Caco-2 (cell line): ENCODE data around the gene SAAL1. TPM values are rescaled to one million over a fixed set of nuclear protein-coding genes. Genes with fewer than 3 reads are reported as not detected.

Experiments used
- BruUV-seq: library from RNA; stranded (reverse); fragments of 400-500 nt; replicated peaks from 2 replicates; lab custom pipeline; 2021; lab: Mats Ljungman, UMichigan
- CTCF ChIA-PET: fragments of 300-600 bp; sonication (Branson Sonifier 250); formaldehyde crosslinking; loops from one replicate; lab custom pipeline; 2022; ENCODE audit warnings: antibody characterized with exemption; lab: Charles Lee
- POLR2A ChIA-PET: fragments of 300-600 bp; sonication (Branson Sonifier 250); formaldehyde crosslinking; loops from one replicate; lab custom pipeline; 2022; ENCODE audit warnings: antibody characterized with exemption; lab: Charles Lee
- DNase-seq, 2 experiments: peaks; one replicate each; pipeline versions ENCODE4 v3.0.0 to v3.0.0-alpha.2; 2020 to 2022
- H3K27me3 ChIP-seq: replicated peaks from 2 replicates; pipeline ENCODE4 v1.6.0; 2011; ENCODE audit warnings: low read length; ENCODE audit not compliant: control insufficient read depth, insufficient read depth
- H3K36me3 ChIP-seq: 2 replicates; pipeline ENCODE4 v1.5.1; 2011; ENCODE audit warnings: low read length; ENCODE audit not compliant: control insufficient read depth, insufficient read depth
- H3K4me1 ChIP-seq: fragments of 250-450 bp; sonication (Bioruptor Pico); 2 replicates; pipeline ENCODE4 v1.5.1; 2020; ENCODE audit warnings: mild to moderate bottlenecking
- H3K4me3 ChIP-seq: 2 replicates; pipeline ENCODE4 v1.5.1; 2011; ENCODE audit warnings: low read depth, mild to moderate bottlenecking, control low read depth, low read length
- H3K9me3 ChIP-seq: fragments of 250-450 bp; sonication (Bioruptor Pico); 2 replicates; pipeline ENCODE4 v1.5.1; 2020; ENCODE audit warnings: mild to moderate bottlenecking, moderate library complexity
- H3K27ac Mint-ChIP-seq: one replicate; pipeline ENCODE4 v1.8.0; 2022; ENCODE audit warnings: mixed read lengths; ENCODE audit not compliant: unreplicated experiment
- H3K27me3 Mint-ChIP-seq: one replicate; pipeline ENCODE4 v1.8.0; 2022; ENCODE audit warnings: mixed read lengths; ENCODE audit not compliant: insufficient read depth, unreplicated experiment
- H3K36me3 Mint-ChIP-seq: one replicate; pipeline ENCODE4 v1.8.0; 2022; ENCODE audit warnings: mild to moderate bottlenecking, mixed read lengths; ENCODE audit not compliant: insufficient read depth, unreplicated experiment
- H3K4me1 Mint-ChIP-seq: one replicate; pipeline ENCODE4 v1.8.0; 2022; ENCODE audit warnings: low read depth, mixed read lengths; ENCODE audit not compliant: unreplicated experiment
- H3K4me3 Mint-ChIP-seq: one replicate; pipeline ENCODE4 v1.8.0; 2022; ENCODE audit warnings: mild to moderate bottlenecking, moderate library complexity, mixed read lengths; ENCODE audit not compliant: unreplicated experiment
- H3K9me3 Mint-ChIP-seq: one replicate; pipeline ENCODE4 v1.8.0; 2022; ENCODE audit warnings: mixed read lengths; ENCODE audit not compliant: unreplicated experiment
- intact Hi-C: fragments of 100-400 bp; cut with micrococcal nuclease; formaldehyde crosslinking; loops from one replicate; pipeline ENCODE4 v1.10.0; 2022; ENCODE audit not compliant: unreplicated experiment
- total RNA-seq: library from RNA; stranded (reverse); gene quantifications from 2 replicates; pipeline ENCODE4 v1.2.3, GENCODE V29; 2022
- TF ChIP-seq, protein P1 (sequence below), 2 experiments: fragments of 200-600 bp in 1 of 2; IDR thresholded peaks; 1 replicate in 1 of 2; 2 replicates in 1 of 2; pipeline versions ENCODE4 v1.5.1 to v1.8.0; 2011 to 2022; ENCODE audit warnings: antibody characterized with exemption in 1 of 2, control low read depth in 1 of 2, inconsistent platforms in 1 of 2, low read depth in 1 of 2, low read length in 1 of 2, mild to moderate bottlenecking in 1 of 2, moderate library complexity in 1 of 2; ENCODE audit not compliant: insufficient read depth in 1 of 2, severe bottlenecking in 1 of 2, unreplicated experiment in 1 of 2

SAAL1 gene
- total RNA-seq, 1 experiment from 2014 or later, result 43.1 TPM

DNA sequence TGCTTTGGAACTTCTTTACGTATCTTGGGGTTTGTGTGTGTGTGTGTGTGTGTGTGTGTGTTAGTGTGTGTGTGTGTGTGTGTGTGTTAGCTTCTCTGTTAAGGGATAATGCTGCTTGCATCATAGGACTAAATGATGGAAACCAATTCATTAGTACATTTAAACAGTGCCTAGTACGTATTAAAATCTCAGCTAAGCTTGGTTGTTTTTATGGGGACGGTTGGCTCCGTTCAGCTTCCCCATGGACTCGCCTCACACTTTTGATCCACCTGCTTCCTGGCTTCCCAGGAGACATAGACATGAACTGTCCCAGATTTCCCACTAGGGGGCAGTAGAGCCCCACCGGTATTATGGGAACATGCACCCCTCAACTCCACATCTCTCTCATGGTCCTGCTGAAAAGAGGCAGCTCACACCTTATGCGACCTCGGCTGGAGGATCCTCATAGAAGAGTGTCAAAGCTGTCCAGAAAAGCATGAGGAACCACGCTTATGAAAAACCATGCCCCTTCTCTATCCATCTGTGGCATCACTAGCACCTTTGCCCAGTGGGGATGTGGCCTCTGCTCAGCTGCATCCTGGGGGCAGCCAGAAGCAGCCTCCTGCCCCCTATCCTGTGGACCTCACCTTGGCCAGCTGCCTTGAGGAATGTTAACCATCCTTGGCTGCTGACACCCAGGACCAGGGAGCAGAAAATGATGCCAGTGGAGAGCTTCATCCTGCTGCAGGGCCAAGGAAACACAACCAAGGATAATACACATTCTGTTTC lies 9.7 kb upstream of the SAAL1 start:
- H3K36me3 ChIP-seq, result no peaks in the 10 kb centered on the region
- H3K27ac Mint-ChIP-seq, result no peak overlapping the region
- BruUV-seq, result no TSS peak
- H3K4me1 ChIP-seq, result no peaks in the 10 kb centered on the region
- H3K4me3 ChIP-seq, result no peak overlapping the region
- no peaks in the 10 kb centered on the region for H3K36me3 Mint-ChIP-seq
- TF ChIP-seq, protein P1, sequence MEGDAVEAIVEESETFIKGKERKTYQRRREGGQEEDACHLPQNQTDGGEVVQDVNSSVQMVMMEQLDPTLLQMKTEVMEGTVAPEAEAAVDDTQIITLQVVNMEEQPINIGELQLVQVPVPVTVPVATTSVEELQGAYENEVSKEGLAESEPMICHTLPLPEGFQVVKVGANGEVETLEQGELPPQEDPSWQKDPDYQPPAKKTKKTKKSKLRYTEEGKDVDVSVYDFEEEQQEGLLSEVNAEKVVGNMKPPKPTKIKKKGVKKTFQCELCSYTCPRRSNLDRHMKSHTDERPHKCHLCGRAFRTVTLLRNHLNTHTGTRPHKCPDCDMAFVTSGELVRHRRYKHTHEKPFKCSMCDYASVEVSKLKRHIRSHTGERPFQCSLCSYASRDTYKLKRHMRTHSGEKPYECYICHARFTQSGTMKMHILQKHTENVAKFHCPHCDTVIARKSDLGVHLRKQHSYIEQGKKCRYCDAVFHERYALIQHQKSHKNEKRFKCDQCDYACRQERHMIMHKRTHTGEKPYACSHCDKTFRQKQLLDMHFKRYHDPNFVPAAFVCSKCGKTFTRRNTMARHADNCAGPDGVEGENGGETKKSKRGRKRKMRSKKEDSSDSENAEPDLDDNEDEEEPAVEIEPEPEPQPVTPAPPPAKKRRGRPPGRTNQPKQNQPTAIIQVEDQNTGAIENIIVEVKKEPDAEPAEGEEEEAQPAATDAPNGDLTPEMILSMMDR (IDR thresholded peaks at IDR 0.05; ENCODE audit: insufficient read depth in 1 of 2, low read depth in 1 of 2, low read length in 1 of 2, severe bottlenecking in 1 of 2, unreplicated experiment in 1 of 2), result peak; percentile 88 to 93
- no peaks in the 10 kb centered on the region for H3K4me1 Mint-ChIP-seq
- DNase-seq, result peak; percentile 77 to 80
- H3K4me3 Mint-ChIP-seq, result no peak overlapping the region
- peaks cover 17% of the 10 kb centered on the region for H3K27me3 Mint-ChIP-seq
- H3K27me3 ChIP-seq, result no peaks in the 10 kb centered on the region
- H3K9me3 ChIP-seq, result no peaks in the 10 kb centered on the region
- H3K9me3 Mint-ChIP-seq, result no peaks in the 10 kb centered on the region
- POLR2A ChIA-PET, result no interaction called here
- CTCF ChIA-PET, result interaction anchor here (0.6 to 2.3 kb wide), 24 partner anchors 9 to 915 kb away, joined by 3 to 34 read pairs (median 4); partner anchors contain the start of genes LDHA and SAAL1
- intact Hi-C loops, result loop anchor here (1.0 kb wide), 2 partner anchors 88 to 649 kb away; no protein-coding TSS in a partner anchor

DNA sequence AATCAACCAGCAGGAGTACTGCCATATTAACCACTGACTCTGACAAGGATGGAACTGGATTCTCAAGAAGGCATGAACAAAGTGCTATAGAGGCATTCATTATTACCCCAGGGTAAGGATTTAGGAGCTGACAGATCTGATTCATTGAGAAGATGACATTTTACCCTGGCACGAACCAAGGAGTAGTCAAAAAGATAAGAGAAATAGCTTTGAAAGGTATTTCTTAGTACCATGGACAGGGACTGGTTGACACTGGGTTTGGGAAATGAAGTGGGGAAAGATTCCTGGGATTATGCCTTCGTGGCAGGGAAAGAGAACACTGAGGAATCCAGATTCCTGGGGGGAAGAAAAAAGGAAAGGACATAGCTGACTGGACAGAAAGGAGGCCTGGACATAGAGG lies 5.1 kb upstream of the SAAL1 start:
- TF ChIP-seq, protein P1 (IDR thresholded peaks at IDR 0.05; ENCODE audit: insufficient read depth in 1 of 2, low read depth in 1 of 2, low read length in 1 of 2, severe bottlenecking in 1 of 2, unreplicated experiment in 1 of 2), result no peak
- POLR2A ChIA-PET, result no interaction called here
- Histone ChIP-seq H3K27me3 (no peaks in the 10 kb centered on the region), H3K36me3 (no peaks in the 10 kb centered on the region), H3K4me1 (no peaks in the 10 kb centered on the region), H3K9me3 (no peaks in the 10 kb centered on the region), H3K4me3 (no peak overlapping the region)
- Mint-ChIP-seq H3K27ac (no peak overlapping the region), H3K36me3 (no peaks in the 10 kb centered on the region), H3K27me3 (peaks cover 17% of the 10 kb centered on the region), H3K9me3 (no peaks in the 10 kb centered on the region), H3K4me3 (no peak overlapping the region), H3K4me1 (no peaks in the 10 kb centered on the region)
- CTCF ChIA-PET, result interaction anchor here (1.0 kb wide), 1 partner anchor 93 kb away, joined by 3 read pairs; no protein-coding TSS in a partner anchor
- intact Hi-C loops, result no loop called here
- no TSS peak for BruUV-seq
- DNase-seq, result no peak

DNA sequence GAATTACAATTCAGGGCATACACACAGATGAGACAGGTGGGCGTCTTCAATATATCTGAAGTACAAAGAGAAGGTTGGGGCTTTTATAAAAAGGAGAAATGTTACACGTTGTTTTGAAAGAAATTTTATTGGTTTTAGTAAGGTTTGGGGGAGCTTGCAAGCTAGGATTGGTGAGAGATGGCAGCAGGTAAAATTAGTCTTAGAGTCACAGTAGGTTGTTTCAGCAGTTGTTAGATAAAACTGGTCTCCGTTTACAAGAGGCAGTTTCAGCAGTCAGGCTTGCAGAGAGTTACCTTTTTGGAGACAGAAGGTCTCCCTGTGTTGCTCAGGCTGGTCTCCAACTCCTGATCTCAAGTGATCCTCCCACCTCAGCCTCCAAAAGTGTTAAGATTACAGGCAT lies 2.4 kb upstream of the SAAL1 start:
- no peaks in the 10 kb centered on the region for H3K27me3 ChIP-seq
- H3K4me3 Mint-ChIP-seq, result no peak overlapping the region
- H3K4me1 Mint-ChIP-seq, result peaks cover 6% of the 10 kb centered on the region
- TF ChIP-seq, protein P1 (IDR thresholded peaks at IDR 0.05; ENCODE audit: insufficient read depth in 1 of 2, low read depth in 1 of 2, low read length in 1 of 2, severe bottlenecking in 1 of 2, unreplicated experiment in 1 of 2), result no peak
- CTCF ChIA-PET, result no interaction called here
- peaks cover 2% of the 10 kb centered on the region for H3K36me3 Mint-ChIP-seq
- DNase-seq, result no peak
- H3K9me3 ChIP-seq, result no peaks in the 10 kb centered on the region
- no peaks in the 10 kb centered on the region for H3K9me3 Mint-ChIP-seq
- H3K27ac Mint-ChIP-seq, result no peak overlapping the region
- POLR2A ChIA-PET, result no interaction called here
- H3K36me3 ChIP-seq, result no peaks in the 10 kb centered on the region
- intact Hi-C loops, result no loop called here
- BruUV-seq, result no TSS peak
- H3K4me1 ChIP-seq, result peaks cover 4% of the 10 kb centered on the region; the same call in 1 of the 2 replicates
- peaks cover 10% of the 10 kb centered on the region for H3K27me3 Mint-ChIP-seq
- no peak overlapping the region for H3K4me3 ChIP-seq
